Endothelial cell of umbilical vein (primary cell): ENCODE data around the gene PEX16. TPM values are rescaled to one million over a fixed set of nuclear protein-coding genes. Genes with fewer than 3 reads are reported as not detected.

ENCODE experiments used
- BruUV-seq: library from RNA; stranded (reverse); fragments of 400-500 nt; replicated peaks from 2 replicates; lab custom pipeline; 2021; lab: Mats Ljungman, UMichigan
- CTCF ChIA-PET: fragments of 300-600, 350-600 bp; sonication (Branson Sonifier 250); formaldehyde crosslinking; loops from one replicate; lab custom pipeline; 2021; ENCODE audit warnings: antibody characterized with exemption, inconsistent platforms; lab: Charles Lee
- POLR2A ChIA-PET: fragments of 300-600, 350-600 bp; sonication (Branson Sonifier 250); formaldehyde crosslinking; loops from one replicate; lab custom pipeline; 2021; ENCODE audit warnings: antibody characterized with exemption, inconsistent platforms; lab: Charles Lee
- DNase-seq: peaks from one replicate; pipeline ENCODE4 v3.0.0-alpha.2; 2011; ENCODE audit warnings: low read depth, low spot score
- FAIRE-seq: peaks from 2 replicates; lab custom pipeline; 2011; peaks lifted over from hg19 to GRCh38; lab: Jason Lieb, UNC
- H2AFZ ChIP-seq: 2 replicates; pipeline ENCODE4 v1.6.0; 2012; ENCODE audit warnings: low read depth, low read length, control low read depth, inconsistent platforms
- H3K27ac ChIP-seq: 2 replicates; pipeline ENCODE4 v1.5.1; 2011; ENCODE audit warnings: low read depth, mild to moderate bottlenecking, control low read depth, low read length, moderate library complexity; ENCODE audit not compliant: insufficient read depth
- H3K27me3 ChIP-seq, 2 experiments: 2 replicates each; pipeline versions ENCODE4 v1.6.0 to v1.6.1; 2011; ENCODE audit warnings: low read length in 2 of 2, mixed read lengths in 1 of 2; ENCODE audit not compliant: control insufficient read depth in 2 of 2, insufficient read depth in 2 of 2
- H3K36me3 ChIP-seq, 2 experiments: 2 replicates in 1 of 2; 3 replicates in 1 of 2; pipeline ENCODE4 v1.5.1; 2011; ENCODE audit warnings: low read length in 2 of 2, mild to moderate bottlenecking in 1 of 2, moderate library complexity in 1 of 2; ENCODE audit not compliant: control insufficient read depth in 2 of 2, insufficient read depth in 2 of 2; ENCODE audit errors: extremely low read depth in 1 of 2
- H3K4me1 ChIP-seq: 3 replicates; pipeline ENCODE4 v1.5.1; 2011; ENCODE audit warnings: mild to moderate bottlenecking, low read length; ENCODE audit not compliant: control insufficient read depth, insufficient read depth; ENCODE audit errors: extremely low read depth
- H3K4me2 ChIP-seq: 2 replicates; pipeline ENCODE4 v1.6.1; 2011; ENCODE audit warnings: low read length, control low read depth, mixed read lengths; ENCODE audit not compliant: insufficient read depth
- H3K4me3 ChIP-seq, 3 experiments: fragments of 200-600 bp in 1 of 3; sonication (generic), shearing (Covaris generic) in 1 of 3; replicated peaks in 1 of 3; 2 replicates each; pipeline ENCODE4 v1.5.1; 2011 to 2016; ENCODE audit warnings: control low read depth in 3 of 3, low read length in 3 of 3, mild to moderate bottlenecking in 2 of 3, inconsistent platforms in 1 of 3, low read depth in 1 of 3, moderate library complexity in 1 of 3; ENCODE audit not compliant: insufficient read depth in 1 of 3
- H3K79me2 ChIP-seq: 2 replicates; pipeline ENCODE4 v1.6.0; 2012; ENCODE audit warnings: low read length, inconsistent platforms; ENCODE audit not compliant: control insufficient read depth, insufficient read depth
- H3K9ac ChIP-seq: replicated peaks from 2 replicates; pipeline ENCODE3; 2011; ENCODE audit warnings: low read length, control low read depth; ENCODE audit not compliant: insufficient read depth; ENCODE audit errors: extremely low read depth
- H3K9me1 ChIP-seq: replicated peaks from 3 replicates; pipeline ENCODE4 v1.6.0; 2011; ENCODE audit warnings: mild to moderate bottlenecking, low read length; ENCODE audit not compliant: control insufficient read depth, insufficient read depth; ENCODE audit errors: extremely low read depth
- H3K9me3 ChIP-seq: replicated peaks from 2 replicates; pipeline ENCODE4 v1.5.1; 2012; ENCODE audit warnings: low read length, inconsistent platforms; ENCODE audit not compliant: control insufficient read depth, insufficient read depth
- H4K20me1 ChIP-seq: replicated peaks from 2 replicates; pipeline ENCODE3; 2011; ENCODE audit warnings: mild to moderate bottlenecking, low read length; ENCODE audit not compliant: control insufficient read depth, insufficient read depth; ENCODE audit errors: extremely low read depth
- EZH2 ChIP-seq: IDR thresholded peaks from 2 replicates; pipeline ENCODE4 v1.6.1; 2012; ENCODE audit warnings: borderline replicate concordance, low read depth, mild to moderate bottlenecking, moderate library complexity, low read length, inconsistent platforms; ENCODE audit not compliant: severe bottlenecking
- FOS ChIP-seq: IDR thresholded peaks from 2 replicates; pipeline ENCODE4 v1.6.1; 2011; ENCODE audit warnings: mild to moderate bottlenecking, low read length, moderate library complexity, borderline replicate concordance; ENCODE audit not compliant: insufficient read depth
- JUN ChIP-seq: IDR thresholded peaks from 2 replicates; pipeline ENCODE4 v1.6.1; 2011; ENCODE audit warnings: borderline replicate concordance, low read depth; ENCODE audit not compliant: insufficient read length, insufficient read depth
- MYC ChIP-seq: IDR thresholded peaks from one replicate; pipeline ENCODE4 v1.6.1; 2011; ENCODE audit warnings: mild to moderate bottlenecking, low read depth, low read length
- POLR2A ChIP-seq: IDR thresholded peaks from 2 replicates; pipeline ENCODE4 v1.6.1; 2012; ENCODE audit warnings: low read depth, mild to moderate bottlenecking, control low read depth, low read length
- POLR2AphosphoS5 ChIP-seq: IDR thresholded peaks from 2 replicates; pipeline ENCODE4 v1.6.1; 2012; ENCODE audit warnings: low read depth, mild to moderate bottlenecking, control low read depth, low read length, moderate library complexity; ENCODE audit not compliant: insufficient read depth
- dilution Hi-C: fragments of 300-500 bp; cut with MboI; formaldehyde crosslinking; loops from one replicate; pipeline ENCODE4 v1.15.0; 2019; ENCODE audit warnings: low sequenced_read_pairs; ENCODE audit not compliant: extremely low pct_ligation_motif_present
- intact Hi-C: fragments of 100-400 bp; cut with micrococcal nuclease; formaldehyde crosslinking; loops from one replicate; pipeline ENCODE4 v1.10.0; 2022
- polyA plus RNA-seq, 4 experiments: library from polyadenylated mRNA; depleted of rRNA in 3 of 4; stranded (reverse) in 3 of 4; unstranded in 1 of 4; fragments of >200 nt; gene quantifications; 2 replicates each; pipeline versions ENCODE4 v1.2.1 to v1.2.3, GENCODE V29; 2011 to 2012; ENCODE audit warnings: missing spikeins in 1 of 4
- total RNA-seq: library from RNA; stranded (reverse); gene quantifications from 2 replicates; pipeline ENCODE4 v1.2.3, GENCODE V29; 2021
- TF ChIP-seq, protein P1 (sequence below): IDR thresholded peaks from 2 replicates; pipeline ENCODE4 v1.6.1; 2011; ENCODE audit not compliant: insufficient read depth, insufficient read length
- TF ChIP-seq, protein P2 (sequence below), 2 donors: IDR thresholded peaks; 1 replicate in 1 of 2; 2 replicates in 1 of 2; pipeline ENCODE4 v1.5.1; 2011; ENCODE audit warnings: low read length in 2 of 2, mild to moderate bottlenecking in 2 of 2, moderate library complexity in 2 of 2, control low read depth in 1 of 2, inconsistent platforms in 1 of 2, low read depth in 1 of 2; ENCODE audit not compliant: insufficient read depth in 1 of 2; ENCODE audit errors: extremely low read depth in 1 of 2

The PEX16 gene
- total and polyA plus RNA-seq, 2 donors (not counting 3 experiments of a cell fraction or from before 2014, with no cell fraction given) = 27.4 to 32.2 TPM

DNA sequence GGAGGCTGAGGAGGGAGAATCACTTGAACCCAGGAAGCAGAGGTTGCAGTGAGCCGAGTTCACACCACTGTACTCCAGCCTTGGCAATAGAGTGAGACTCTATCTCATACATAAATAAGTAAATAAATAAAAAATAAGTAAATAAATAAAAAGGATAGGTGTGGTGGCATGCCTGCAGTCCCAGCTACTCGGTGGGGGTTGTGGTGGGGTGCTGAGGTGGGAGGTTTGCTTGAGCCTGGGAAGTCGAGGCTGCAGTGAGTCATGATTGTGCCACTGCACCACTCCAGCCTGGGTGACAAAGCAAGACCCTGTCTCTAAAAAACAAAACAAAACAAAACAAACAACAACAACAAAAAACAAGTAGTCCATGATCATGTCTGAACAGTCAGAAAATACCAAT lies 7.9 kb upstream of the PEX16 start:
- H4K20me1 ChIP-seq = no peaks in the 10 kb centered on the region
- intact Hi-C loops (no loop called here), dilution Hi-C loops (no loop called here)
- FAIRE-seq (no peak), DNase-seq (no peak)
- H3K4me3 ChIP-seq = no peak overlapping the region
- H3K27me3 ChIP-seq = peaks cover 13 to 30% of the 10 kb centered on the region in 2 experiments
- H3K9me3 ChIP-seq = no peaks in the 10 kb centered on the region
- CTCF ChIA-PET = interaction anchor here (2.6 kb wide), 1 partner anchor 40 kb away, joined by 8 read pairs; no protein-coding TSS in a partner anchor
- H3K27ac ChIP-seq = no peak overlapping the region
- no peaks in the 10 kb centered on the region for H3K4me1 ChIP-seq
- no peak overlapping the region for H2AFZ ChIP-seq
- no peaks in the 10 kb centered on the region for H3K79me2 ChIP-seq
- no peak overlapping the region for H3K9ac ChIP-seq
- H3K9me1 ChIP-seq = no peaks in the 10 kb centered on the region
- no TSS peak for BruUV-seq
- TF ChIP-seq JUN = no peak
- no peak for TF ChIP-seq POLR2A
- TF ChIP-seq FOS = no peak
- TF ChIP-seq, protein P1, sequence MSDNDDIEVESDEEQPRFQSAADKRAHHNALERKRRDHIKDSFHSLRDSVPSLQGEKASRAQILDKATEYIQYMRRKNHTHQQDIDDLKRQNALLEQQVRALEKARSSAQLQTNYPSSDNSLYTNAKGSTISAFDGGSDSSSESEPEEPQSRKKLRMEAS = no peak
- TF ChIP-seq MYC = no peak
- no peak for TF ChIP-seq POLR2AphosphoS5
- no peak for TF ChIP-seq EZH2
- TF ChIP-seq, protein P2, sequence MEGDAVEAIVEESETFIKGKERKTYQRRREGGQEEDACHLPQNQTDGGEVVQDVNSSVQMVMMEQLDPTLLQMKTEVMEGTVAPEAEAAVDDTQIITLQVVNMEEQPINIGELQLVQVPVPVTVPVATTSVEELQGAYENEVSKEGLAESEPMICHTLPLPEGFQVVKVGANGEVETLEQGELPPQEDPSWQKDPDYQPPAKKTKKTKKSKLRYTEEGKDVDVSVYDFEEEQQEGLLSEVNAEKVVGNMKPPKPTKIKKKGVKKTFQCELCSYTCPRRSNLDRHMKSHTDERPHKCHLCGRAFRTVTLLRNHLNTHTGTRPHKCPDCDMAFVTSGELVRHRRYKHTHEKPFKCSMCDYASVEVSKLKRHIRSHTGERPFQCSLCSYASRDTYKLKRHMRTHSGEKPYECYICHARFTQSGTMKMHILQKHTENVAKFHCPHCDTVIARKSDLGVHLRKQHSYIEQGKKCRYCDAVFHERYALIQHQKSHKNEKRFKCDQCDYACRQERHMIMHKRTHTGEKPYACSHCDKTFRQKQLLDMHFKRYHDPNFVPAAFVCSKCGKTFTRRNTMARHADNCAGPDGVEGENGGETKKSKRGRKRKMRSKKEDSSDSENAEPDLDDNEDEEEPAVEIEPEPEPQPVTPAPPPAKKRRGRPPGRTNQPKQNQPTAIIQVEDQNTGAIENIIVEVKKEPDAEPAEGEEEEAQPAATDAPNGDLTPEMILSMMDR (IDR thresholded peaks at IDR 0.05; ENCODE audit: extremely low read depth in 1 of 2, insufficient read depth in 1 of 2, low read depth in 1 of 2, low read length in 2 of 2) = no peak
- no peaks in the 10 kb centered on the region for H3K36me3 ChIP-seq
- H3K4me2 ChIP-seq = no peak overlapping the region
- POLR2A ChIA-PET = no interaction called here
